SK-N-SH (cell line): ENCODE data around the gene DOCK3. TPM values are rescaled to one million over a fixed set of nuclear protein-coding genes. Genes with fewer than 3 reads are reported as not detected.

ENCODE experiments used
- CTCF ChIA-PET: fragments of 300-600, 350-600 bp; formaldehyde crosslinking; extraction: SDS; loops from one replicate; lab custom pipeline; 2021; lab: Yijun Ruan, JAX
- POLR2A ChIA-PET: fragments of 350-600 bp; sonication (Branson Sonifier 250); formaldehyde crosslinking; extraction: SDS; loops from one replicate; lab custom pipeline; 2020; ENCODE audit warnings: antibody characterized with exemption, inconsistent platforms; lab: Yijun Ruan, JAX
- DNase-seq: peaks from one replicate; pipeline ENCODE4 v3.0.0; 2012
- H2AFZ ChIP-seq: fragments of 200-600 bp; sonication (generic); 2 replicates; pipeline ENCODE4 v1.8.1; 2016; ENCODE audit warnings: antibody characterized with exemption, mild to moderate bottlenecking, low read depth
- H3F3A ChIP-seq: fragments of 200-600 bp; sonication (generic); replicated peaks from 2 replicates; pipeline ENCODE3; 2016; ENCODE audit warnings: antibody characterized with exemption, mild to moderate bottlenecking; ENCODE audit not compliant: insufficient read depth
- H3K27ac ChIP-seq, 2 experiments: fragments of 200-500 bp in 1 of 2; fragments of 200-600 bp in 1 of 2; sonication (Bioruptor generic) in 1 of 2; sonication (generic), shearing (Covaris generic) in 1 of 2; 2 replicates each; pipeline versions ENCODE4 v1.5.1 to v1.6.1; 2014 to 2016; ENCODE audit warnings: low read depth in 2 of 2, inconsistent platforms in 1 of 2, low read length in 1 of 2, mild to moderate bottlenecking in 1 of 2, mixed read lengths in 1 of 2
- H3K27me3 ChIP-seq: fragments of 200-600 bp; sonication (generic), shearing (Covaris generic); 2 replicates; pipeline ENCODE4 v1.6.1; 2016; ENCODE audit warnings: mixed run types; ENCODE audit not compliant: insufficient read depth
- H3K36me3 ChIP-seq, 2 experiments: fragments of 200-500 bp in 1 of 2; fragments of 200-600 bp in 1 of 2; sonication (Bioruptor generic) in 1 of 2; sonication (generic) in 1 of 2; replicated peaks in 1 of 2; 2 replicates each; pipeline versions ENCODE3 to v1.5.1; 2014 to 2016; ENCODE audit warnings: low read length in 1 of 2, mild to moderate bottlenecking in 1 of 2; ENCODE audit not compliant: insufficient read depth in 2 of 2, control insufficient read depth in 1 of 2
- H3K4me1 ChIP-seq, 2 experiments: fragments of 200-500 bp in 1 of 2; fragments of 200-600 bp in 1 of 2; sonication (Bioruptor generic) in 1 of 2; sonication (generic), shearing (Covaris generic) in 1 of 2; 2 replicates each; pipeline versions ENCODE4 v1.5.1 to v1.6.1; 2014 to 2016; ENCODE audit warnings: low read depth in 1 of 2, low read length in 1 of 2, mixed run types in 1 of 2; ENCODE audit not compliant: insufficient read depth in 2 of 2, control insufficient read depth in 1 of 2
- H3K4me2 ChIP-seq: fragments of 200-600 bp; sonication (generic), shearing (Covaris generic); 2 replicates; pipeline ENCODE4 v1.6.1; 2017; ENCODE audit warnings: mixed run types
- H3K4me3 ChIP-seq, 2 experiments: fragments of 200-500 bp in 1 of 2; fragments of 200-600 bp in 1 of 2; sonication (Bioruptor generic) in 1 of 2; sonication (generic), shearing (Covaris generic) in 1 of 2; 2 replicates each; pipeline versions ENCODE4 v1.5.1 to v1.8.1; 2014 to 2016; ENCODE audit warnings: low read depth in 2 of 2, inconsistent platforms in 1 of 2, low read length in 1 of 2, mild to moderate bottlenecking in 1 of 2, mixed read lengths in 1 of 2, moderate library complexity in 1 of 2
- H3K79me2 ChIP-seq: fragments of 200-600 bp; sonication (generic); 2 replicates; pipeline ENCODE4 v1.8.1; 2017; ENCODE audit warnings: mild to moderate bottlenecking; ENCODE audit not compliant: insufficient read depth
- H3K9ac ChIP-seq: fragments of 200-600 bp; sonication (generic); 2 replicates; pipeline ENCODE4 v1.6.1; 2017; ENCODE audit warnings: mixed run types
- H3K9me2 ChIP-seq: fragments of 200-600 bp; sonication (generic); 2 replicates; pipeline ENCODE4 v1.6.1; 2017; ENCODE audit warnings: mixed run types
- H3K9me3 ChIP-seq: fragments of 200-600 bp; sonication (generic); 2 replicates; pipeline ENCODE4 v1.6.1; 2017; ENCODE audit warnings: mixed run types, mild to moderate bottlenecking, moderate library complexity
- H4K20me1 ChIP-seq: fragments of 200-600 bp; sonication (generic); 2 replicates; pipeline ENCODE4 v1.6.1; 2017; ENCODE audit warnings: mild to moderate bottlenecking, mixed run types; ENCODE audit not compliant: insufficient read depth
- CHD2 ChIP-seq: fragments of 150-350 bp; IDR thresholded peaks from 2 replicates; pipeline ENCODE4 v1.6.1; 2018; ENCODE audit warnings: low read length; ENCODE audit not compliant: partially characterized antibody
- ELF1 ChIP-seq: IDR thresholded peaks from 2 replicates; pipeline ENCODE4 v1.4.0; 2012
- FOSL2 ChIP-seq: IDR thresholded peaks from 2 replicates; pipeline ENCODE4 v1.4.0; 2012; ENCODE audit warnings: low read depth, mild to moderate bottlenecking, moderate library complexity, borderline replicate concordance
- FOXJ3 ChIP-seq: sonication (generic); formaldehyde crosslinking; IDR thresholded peaks from 2 replicates; pipeline ENCODE4 v1.5.1; 2020; ENCODE audit warnings: mild to moderate bottlenecking, missing genetic modification reagents
- GABPA ChIP-seq: IDR thresholded peaks from 2 replicates; pipeline ENCODE4 v1.4.0; 2012; ENCODE audit warnings: low read depth, mild to moderate bottlenecking
- JUND ChIP-seq: IDR thresholded peaks from 2 replicates; pipeline ENCODE4 v1.4.0; 2012
- MAX ChIP-seq: IDR thresholded peaks from 2 replicates; pipeline ENCODE4 v1.4.0; 2012; ENCODE audit warnings: low read depth
- MXI1 ChIP-seq: IDR thresholded peaks from 2 replicates; pipeline ENCODE4 v1.6.1; 2012; ENCODE audit warnings: mild to moderate bottlenecking, low read depth, low read length, improper control_type of control experiment
- NFIC ChIP-seq: IDR thresholded peaks from 2 replicates; pipeline ENCODE4 v1.4.0; 2012; ENCODE audit warnings: borderline replicate concordance
- NRF1 ChIP-seq: IDR thresholded peaks from 2 replicates; pipeline ENCODE4 v1.6.1; 2012; ENCODE audit warnings: low read depth, mild to moderate bottlenecking, low read length
- PBX3 ChIP-seq: IDR thresholded peaks from 2 replicates; pipeline ENCODE4; 2012
- RAD21 ChIP-seq: IDR thresholded peaks from 2 replicates; pipeline ENCODE4 v1.6.1; 2012; ENCODE audit warnings: mild to moderate bottlenecking, low read length
- RCOR1 ChIP-seq: fragments of 150-350 bp; IDR thresholded peaks from 2 replicates; pipeline ENCODE4 v1.6.1; 2017; ENCODE audit warnings: antibody characterized with exemption, low read length
- REST ChIP-seq: IDR thresholded peaks from 2 replicates; pipeline ENCODE4 v1.6.1; 2012; ENCODE audit warnings: mild to moderate bottlenecking, low read depth, low read length, moderate library complexity
- RXRA ChIP-seq: IDR thresholded peaks from 2 replicates; pipeline ENCODE4 v1.4.0; 2012; ENCODE audit warnings: low read depth, mild to moderate bottlenecking, borderline replicate concordance
- SIN3A ChIP-seq: IDR thresholded peaks from 2 replicates; pipeline ENCODE4 v1.6.1; 2012; ENCODE audit warnings: low read depth, mild to moderate bottlenecking, low read length, moderate library complexity, borderline replicate concordance
- SMC3 ChIP-seq: IDR thresholded peaks from 2 replicates; pipeline ENCODE4 v1.6.1; 2012; ENCODE audit warnings: low read depth, low read length, improper control_type of control experiment
- TCF12 ChIP-seq: IDR thresholded peaks from 2 replicates; pipeline ENCODE4 v1.4.0; 2012
- TEAD4 ChIP-seq: IDR thresholded peaks from 2 replicates; pipeline ENCODE4 v1.4.0; 2012; ENCODE audit warnings: mild to moderate bottlenecking, borderline replicate concordance; ENCODE audit not compliant: insufficient read depth
- USF1 ChIP-seq: IDR thresholded peaks from 2 replicates; pipeline ENCODE4 v1.4.0; 2012; ENCODE audit warnings: low read depth, borderline replicate concordance
- USF2 ChIP-seq: fragments of 150-350 bp; IDR thresholded peaks from 2 replicates; pipeline ENCODE4 v1.6.1; 2017; ENCODE audit warnings: antibody characterized with exemption, low read length, low read depth, borderline replicate concordance
- WGBS: methylation state at CpG from one replicate; pipeline ENCODE4 v1.1.6; 2017; ENCODE audit warnings: low lambda C conversion rate; 5-methylcytosine and 5-hydroxymethylcytosine counted together
- polyA plus RNA-seq, 3 experiments: library from polyadenylated mRNA; depleted of rRNA; stranded (reverse); fragments of >200 nt; gene quantifications; 2 replicates each; pipeline ENCODE4 v1.2.3, GENCODE V29; 2012

DOCK3 gene
- polyA plus RNA-seq, 1 of the 3 experiments (the other 2 are of a cell fraction): 0.05 TPM

GRCh38 chr3:51295625-51296024, 620.9 kb downstream of the DOCK3 start:
- Histone ChIP-seq H3K9me2 (no peaks in the 10 kb centered on the region), H3K27me3 (no peaks in the 10 kb centered on the region), H3K79me2 (no peaks in the 10 kb centered on the region), H3K4me2 (no peak overlapping the region), H2AFZ (no peak overlapping the region), H4K20me1 (no peaks in the 10 kb centered on the region)
- WGBS: 3% methylated on average over 2 of the region's 2 CpGs
- DNase-seq: no peak
- TF ChIP-seq RAD21: no peak
- no peak for TF ChIP-seq CHD2
- TF ChIP-seq SIN3A: no peak
- no peak for TF ChIP-seq SMC3
- TF ChIP-seq TCF12: no peak
- no peak for TF ChIP-seq NFIC
- no peak for TF ChIP-seq FOSL2
- TF ChIP-seq USF2: no peak
- TF ChIP-seq, all 33 proteins: peak for 0
- Histone ChIP-seq H3K27ac (no peak overlapping the region), H3K9me3 (no peaks in the 10 kb centered on the region; the same call in 1 of the 2 replicates), H3K36me3 (no peaks in the 10 kb centered on the region), H3F3A (no peaks in the 10 kb centered on the region), H3K4me3 (no peak overlapping the region), H3K9ac (no peak overlapping the region), H3K4me1 (no peaks in the 10 kb centered on the region)
- ChIA-PET POLR2A (no interaction called here), CTCF (no interaction called here)

GRCh38 chr3:51297333-51297732, 622.6 kb downstream of the DOCK3 start:
- no peak overlapping the region for H3K27ac ChIP-seq
- H3K79me2 ChIP-seq: no peaks in the 10 kb centered on the region
- H3K9me3 ChIP-seq: no peaks in the 10 kb centered on the region
- ChIA-PET CTCF (interaction anchor here (1.1 to 2.0 kb wide), 2 partner anchors 10 to 13 kb away, joined by 3 to 7 read pairs; no protein-coding TSS in a partner anchor), POLR2A (no interaction called here)
- no peak overlapping the region for H2AFZ ChIP-seq
- no peak overlapping the region for H3K9ac ChIP-seq
- DNase-seq: no peak
- no peaks in the 10 kb centered on the region for H3K27me3 ChIP-seq
- no peaks in the 10 kb centered on the region for H4K20me1 ChIP-seq
- H3K9me2 ChIP-seq: no peaks in the 10 kb centered on the region
- no peak overlapping the region for H3K4me3 ChIP-seq
- TF ChIP-seq ELF1 (no peak), FOXJ3 (CRISPR knock-in tag) (no peak), USF1 (no peak), MXI1 (no peak), TEAD4 (no peak), TCF12 (no peak), RCOR1 (no peak), NFIC (no peak), GABPA (no peak), USF2 (no peak), SMC3 (no peak), RXRA (no peak), JUND (no peak), RAD21 (no peak), PBX3 (no peak), REST (no peak), FOSL2 (no peak), MAX (no peak), NRF1 (no peak)
- TF ChIP-seq, all 33 proteins: peak for 0
- no peaks in the 10 kb centered on the region for H3F3A ChIP-seq
- H3K36me3 ChIP-seq: no peaks in the 10 kb centered on the region
- H3K4me1 ChIP-seq: no peaks in the 10 kb centered on the region
- no peak overlapping the region for H3K4me2 ChIP-seq
